GM10248 (cell line): Measurements from ENCODE around the gene NR2F1.
A peak's percentile ranks its signal among the peaks of the same experiment; 100 is the strongest.

ENCODE experiments used
- CTCF ChIA-PET: fragments of 300-600 bp; sonication (Branson Sonifier 250); formaldehyde crosslinking; extraction: SDS; loops from one replicate; lab custom pipeline; 2021; ENCODE audit warnings: antibody characterized with exemption; lab: Yijun Ruan, JAX
- POLR2A ChIA-PET: fragments of 350-650 bp; sonication (Branson Sonifier 250); formaldehyde crosslinking; extraction: SDS; loops from one replicate; lab custom pipeline; 2020; ENCODE audit warnings: antibody characterized with exemption; lab: Yijun Ruan, JAX
- DNase-seq: peaks from one replicate; pipeline ENCODE4 v3.0.0; 2012; ENCODE audit errors: extremely low spot score
- TF ChIP-seq, protein P1 (sequence below): IDR thresholded peaks from 2 replicates; pipeline ENCODE4 v1.5.1; 2012; ENCODE audit warnings: mild to moderate bottlenecking, low read depth; ENCODE audit errors: extremely low read depth, missing control alignments, control extremely low read depth

NR2F1 gene

DNA sequence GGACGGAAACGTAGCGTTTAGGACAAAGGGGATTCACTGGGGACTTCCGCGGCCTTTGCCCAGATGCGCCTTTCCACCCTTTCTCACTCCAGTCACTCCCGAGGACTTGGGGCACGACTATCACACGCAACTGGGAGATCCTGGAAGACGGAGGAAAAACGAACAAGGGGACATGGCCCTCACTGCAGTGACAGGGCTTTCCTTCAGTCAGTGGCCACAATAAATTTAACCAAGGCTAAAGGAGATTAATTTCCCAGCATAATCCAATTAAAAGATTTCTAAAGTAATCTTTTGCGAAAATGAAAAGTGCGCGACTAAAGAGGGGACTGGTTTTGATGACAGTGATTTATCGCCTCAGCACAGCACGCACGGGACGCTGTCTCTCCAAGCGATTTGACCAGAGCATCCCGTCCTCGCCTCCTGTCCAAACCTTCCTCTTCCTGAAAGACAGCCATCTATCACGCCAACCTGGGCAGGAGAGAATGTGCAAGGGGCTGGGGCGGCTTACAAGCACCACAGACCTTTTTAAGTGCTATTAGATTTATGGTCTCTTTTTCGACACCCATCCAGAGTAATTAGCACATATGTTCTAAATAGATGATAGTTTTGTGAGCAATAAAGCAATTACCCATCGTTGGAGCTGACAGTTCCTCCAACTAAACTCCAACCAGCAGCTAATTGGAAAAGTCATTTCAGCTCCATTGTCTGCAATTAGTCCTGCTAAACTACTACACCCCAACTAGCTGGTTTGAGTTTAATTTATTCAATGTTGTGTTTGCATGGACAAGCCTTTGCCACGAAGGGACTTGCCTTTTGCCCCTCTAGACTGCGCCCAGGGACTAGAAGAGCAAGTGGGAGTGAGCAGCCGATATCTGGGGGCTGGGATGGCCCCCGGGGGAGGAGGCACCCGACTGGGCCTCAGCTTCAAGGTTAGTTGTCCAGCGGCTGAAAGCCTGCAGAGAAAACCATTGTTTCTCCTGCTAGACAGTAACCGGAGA, 9.4 kb upstream of the NR2F1 start:
- ChIA-PET POLR2A (no interaction called here), CTCF (no interaction called here)
- TF ChIP-seq, protein P1, sequence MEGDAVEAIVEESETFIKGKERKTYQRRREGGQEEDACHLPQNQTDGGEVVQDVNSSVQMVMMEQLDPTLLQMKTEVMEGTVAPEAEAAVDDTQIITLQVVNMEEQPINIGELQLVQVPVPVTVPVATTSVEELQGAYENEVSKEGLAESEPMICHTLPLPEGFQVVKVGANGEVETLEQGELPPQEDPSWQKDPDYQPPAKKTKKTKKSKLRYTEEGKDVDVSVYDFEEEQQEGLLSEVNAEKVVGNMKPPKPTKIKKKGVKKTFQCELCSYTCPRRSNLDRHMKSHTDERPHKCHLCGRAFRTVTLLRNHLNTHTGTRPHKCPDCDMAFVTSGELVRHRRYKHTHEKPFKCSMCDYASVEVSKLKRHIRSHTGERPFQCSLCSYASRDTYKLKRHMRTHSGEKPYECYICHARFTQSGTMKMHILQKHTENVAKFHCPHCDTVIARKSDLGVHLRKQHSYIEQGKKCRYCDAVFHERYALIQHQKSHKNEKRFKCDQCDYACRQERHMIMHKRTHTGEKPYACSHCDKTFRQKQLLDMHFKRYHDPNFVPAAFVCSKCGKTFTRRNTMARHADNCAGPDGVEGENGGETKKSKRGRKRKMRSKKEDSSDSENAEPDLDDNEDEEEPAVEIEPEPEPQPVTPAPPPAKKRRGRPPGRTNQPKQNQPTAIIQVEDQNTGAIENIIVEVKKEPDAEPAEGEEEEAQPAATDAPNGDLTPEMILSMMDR: no peak
- DNase-seq: no peak

DNA sequence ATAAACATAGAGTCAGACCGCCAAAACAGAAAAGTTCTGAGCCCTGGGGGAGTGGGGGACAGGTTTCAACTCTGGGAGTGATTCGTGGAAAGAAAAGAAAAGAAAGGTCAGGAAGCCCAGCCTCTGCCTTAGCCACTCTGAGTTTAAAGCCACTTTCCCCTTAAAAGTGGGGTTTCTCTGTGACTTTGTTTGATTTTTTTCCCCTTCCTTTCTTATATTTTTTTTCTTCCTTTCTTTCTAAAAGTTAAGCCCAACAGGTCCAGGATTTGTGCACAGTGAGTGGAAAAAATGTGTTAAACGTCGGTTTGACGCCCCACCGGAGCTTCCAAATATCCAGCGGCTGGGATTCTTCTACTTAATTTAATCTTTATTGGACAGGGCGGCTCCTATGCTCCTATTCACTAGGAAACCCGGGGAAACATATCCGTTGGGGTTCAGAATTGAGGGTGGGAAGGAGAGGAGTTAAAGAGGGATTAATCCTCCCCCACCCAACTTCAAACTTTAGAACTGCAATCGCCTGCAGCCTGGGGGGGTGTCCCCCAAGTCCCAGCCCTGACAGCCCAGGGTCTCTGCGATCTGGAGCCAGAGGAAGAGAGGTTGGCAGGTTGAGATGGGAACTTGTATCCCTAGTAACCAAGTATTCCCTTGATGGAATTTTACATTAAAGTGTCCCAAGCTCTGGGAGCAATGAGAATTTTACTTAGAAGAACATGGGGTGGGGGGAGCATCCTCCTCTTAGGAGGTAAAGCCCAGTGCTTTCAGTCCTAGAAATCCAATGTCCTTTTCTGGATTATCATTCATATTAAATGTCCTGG, 8.3 kb upstream of the NR2F1 start:
- ChIA-PET POLR2A (no interaction called here), CTCF (no interaction called here)
- no peak for DNase-seq
- TF ChIP-seq, protein P1: no peak

DNA sequence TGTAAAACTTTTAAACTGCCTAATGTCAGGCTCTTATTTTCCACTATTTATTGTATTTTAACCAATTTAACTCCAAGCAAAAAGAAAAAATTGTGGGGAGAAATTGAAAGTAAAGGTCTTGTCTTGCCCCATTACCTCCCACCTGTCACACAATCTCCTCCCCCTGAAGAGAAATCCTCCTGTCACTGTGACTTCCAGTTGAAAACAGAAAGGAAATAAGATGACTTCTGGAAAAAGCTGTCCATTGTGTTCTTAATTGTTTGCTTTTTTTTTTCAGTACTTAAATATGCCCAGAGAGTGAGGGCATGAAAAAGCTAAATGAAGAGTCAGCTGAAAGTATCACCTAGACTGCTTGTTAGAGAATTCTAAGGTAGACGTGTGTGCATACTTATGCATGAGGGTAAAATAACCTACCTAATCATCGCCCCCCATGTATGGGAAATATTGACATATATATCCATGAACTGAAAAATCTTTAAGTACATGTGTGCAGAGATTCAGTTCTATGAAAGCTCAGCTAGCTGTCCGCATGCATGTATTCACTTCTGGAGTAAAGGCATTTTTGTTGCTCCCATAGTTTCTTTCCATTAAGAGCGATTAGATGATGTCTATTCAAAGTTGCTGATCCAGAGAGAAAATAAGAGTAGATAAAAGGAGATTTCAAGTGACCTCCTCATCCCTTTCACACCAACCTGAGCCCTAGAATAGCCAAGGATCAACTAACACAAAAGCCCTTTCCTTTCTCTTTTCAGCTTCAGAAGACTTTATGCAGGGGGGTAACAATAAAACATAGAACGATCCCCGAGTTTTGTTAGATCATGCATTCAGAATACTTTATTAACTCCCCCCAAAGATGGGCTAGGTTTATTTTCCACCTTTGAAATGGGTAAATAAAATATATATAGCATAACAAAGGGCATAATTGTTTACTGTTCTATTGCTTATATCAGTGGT, 7.3 kb upstream of the NR2F1 start:
- ChIA-PET CTCF (interaction anchor here (1.9 kb wide), 1 partner anchor 17 kb away, joined by 5 read pairs; no protein-coding TSS in a partner anchor), POLR2A (no interaction called here)
- no peak for DNase-seq
- TF ChIP-seq, protein P1: no peak

DNA sequence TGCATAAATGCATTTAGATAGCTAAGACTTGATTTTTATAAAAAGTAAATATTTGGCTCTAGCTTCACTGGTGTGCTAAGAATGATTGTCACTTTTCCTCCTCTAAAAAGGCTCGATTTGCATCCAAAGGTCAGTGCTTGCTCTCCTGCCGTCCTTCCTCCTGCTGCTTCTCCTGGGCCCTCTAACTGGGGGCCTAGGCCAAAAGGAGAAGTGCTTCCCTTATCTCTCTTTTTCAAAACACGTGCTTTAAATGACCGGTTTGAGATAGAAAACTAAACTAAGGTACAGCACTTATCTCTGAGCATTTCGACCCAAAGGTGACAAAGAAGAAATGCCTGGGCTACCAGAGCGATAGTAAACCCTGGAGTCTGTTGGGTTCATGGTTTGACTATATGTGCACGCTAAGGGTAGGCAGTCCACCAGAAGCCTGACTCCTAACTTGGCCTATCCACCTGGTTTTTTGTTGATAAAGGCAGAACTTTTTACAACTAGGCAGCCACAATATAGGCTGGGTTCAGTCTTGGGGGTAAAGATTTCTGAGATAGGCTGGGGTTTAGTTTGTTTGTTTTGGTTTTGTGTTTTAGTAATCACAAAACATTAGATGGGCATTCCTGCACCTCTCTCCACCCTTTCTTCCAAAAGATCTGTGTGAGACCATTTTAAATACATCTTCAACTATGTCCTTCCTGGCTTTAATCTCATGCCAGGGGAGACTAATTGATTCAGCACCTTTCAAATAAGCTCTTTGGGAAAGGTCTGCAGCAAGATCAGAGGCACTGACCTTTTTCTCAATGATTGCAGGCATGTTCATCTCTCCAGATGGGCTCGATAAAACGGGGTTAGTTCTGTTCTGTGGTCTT, 5.8 kb upstream of the NR2F1 start:
- POLR2A ChIA-PET: no interaction called here
- TF ChIP-seq, protein P1: no peak
- no peak for DNase-seq
- CTCF ChIA-PET: interaction anchor here (0.9 to 4.5 kb wide), 5 partner anchors 9 to 223 kb away, joined by 3 to 29 read pairs (median 4); no protein-coding TSS in a partner anchor

DNA sequence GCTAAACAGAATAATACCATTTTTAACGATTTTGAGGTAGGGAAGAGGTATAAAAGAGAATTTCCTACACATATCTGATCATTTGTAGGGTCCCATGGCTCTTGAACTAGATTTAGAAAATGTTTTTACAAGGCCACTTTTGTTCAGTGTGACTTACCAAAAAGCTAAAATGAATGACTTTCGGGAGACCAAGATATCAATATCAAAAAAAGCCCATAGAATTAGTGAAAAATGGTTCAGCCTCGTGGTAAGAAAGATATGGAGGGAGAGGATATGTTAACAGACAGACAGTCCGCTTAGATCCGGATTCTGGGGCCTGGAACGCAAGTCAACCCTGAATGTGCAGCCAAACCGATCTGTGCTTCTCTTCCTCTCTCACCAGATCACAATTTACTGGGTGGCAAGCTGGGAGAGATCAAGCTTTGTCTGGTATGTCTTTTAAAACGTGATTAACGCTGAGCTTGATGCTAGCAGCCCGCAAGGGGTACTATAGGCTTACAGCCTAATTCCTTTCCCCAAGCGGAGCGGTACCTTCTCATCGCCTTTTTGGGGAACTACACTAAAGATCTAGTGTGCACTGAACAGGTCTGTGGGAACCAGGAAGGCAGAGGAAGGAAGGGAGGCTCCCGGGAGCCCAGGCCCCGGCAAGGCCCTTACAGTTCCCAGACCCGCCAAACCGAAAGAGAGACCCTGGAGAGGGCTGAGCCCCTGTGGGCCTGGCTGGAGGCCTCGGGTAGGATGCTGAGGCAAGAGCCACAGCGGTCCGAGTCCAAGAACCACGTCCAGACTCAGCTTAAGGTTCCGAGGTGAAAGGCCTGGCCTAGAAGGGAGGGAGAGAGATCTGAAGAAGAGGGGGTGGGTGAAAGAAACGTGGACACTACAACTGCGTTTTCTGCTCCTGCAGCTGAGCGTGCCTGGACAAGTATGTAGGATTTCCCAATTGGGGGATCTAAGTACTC, 4.9 kb upstream of the NR2F1 start:
- peak; percentile 3 for DNase-seq
- TF ChIP-seq, protein P1: no peak
- ChIA-PET POLR2A (no interaction called here), CTCF (interaction anchor here (0.9 to 4.5 kb wide), 8 partner anchors 8 to 225 kb away, joined by 3 to 29 read pairs (median 3); no protein-coding TSS in a partner anchor)
